GM12892 (cell line): ENCODE data around the gene PIP5K1A.

Source experiments
- POLR2A ChIP-seq: IDR thresholded peaks from 2 replicates; pipeline ENCODE4 v1.6.1; 2011; ENCODE audit warnings: low read depth, low read length, control low read depth
- POLR2AphosphoS5 ChIP-seq: IDR thresholded peaks from 2 replicates; pipeline ENCODE4 v1.6.1; 2011; ENCODE audit warnings: low read depth, low read length, control low read depth

DNA sequence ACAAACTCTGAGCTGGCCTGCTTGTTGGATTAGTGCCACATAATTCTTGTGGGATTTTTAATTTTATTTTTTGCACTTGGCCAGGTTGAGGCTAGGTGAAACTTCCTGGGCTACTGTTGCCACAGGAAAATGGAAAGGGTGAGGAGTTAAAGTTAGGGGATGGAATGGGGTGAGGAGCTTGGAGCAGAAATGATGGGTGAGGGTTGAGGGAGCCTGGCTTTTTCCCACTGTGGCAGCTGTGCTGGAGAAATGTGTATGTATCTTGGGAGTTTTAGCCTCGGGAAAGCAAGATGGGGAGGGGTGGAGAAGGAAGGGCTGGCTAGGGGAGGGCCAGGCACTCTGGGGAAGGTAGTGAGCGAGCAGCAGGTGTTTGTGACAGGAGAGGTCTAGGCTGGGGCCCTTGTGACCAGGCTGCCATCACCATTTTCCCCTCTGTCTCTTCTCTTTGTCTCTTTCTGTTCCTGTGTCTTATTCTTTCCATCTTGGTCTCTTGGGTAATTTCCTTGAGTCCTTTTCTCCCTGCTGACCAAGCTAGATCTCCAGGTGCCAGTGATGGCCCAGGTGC lies 85.7 kb downstream of the PIP5K1A start:
- TF ChIP-seq POLR2A = no peak
- TF ChIP-seq POLR2AphosphoS5 = no peak
